Right atrium auricular region (tissue), 2 donors: ENCODE data around the gene NBDY. TPM values are rescaled to one million over a fixed set of nuclear protein-coding genes. Genes with fewer than 3 reads are reported as not detected.

ENCODE experiments used
- DNase-seq: peaks from one replicate; pipeline ENCODE4 v3.0.0-alpha.2; 2019; ENCODE audit warnings: low spot score
- H3K27ac ChIP-seq, 2 donors: fragments of 200-600 bp; sonication (generic); 1 replicate in 1 of 2; 2 replicates in 1 of 2; pipeline ENCODE4 v1.5.1; 2016 to 2019
- H3K27me3 ChIP-seq, 2 donors: fragments of 200-600 bp; sonication (generic); one replicate each; pipeline versions ENCODE4 v1.5.1 to v1.6.0; 2017 to 2019
- H3K36me3 ChIP-seq: fragments of 200-600 bp; sonication (generic); one replicate; pipeline ENCODE4 v1.5.1; 2016
- H3K4me1 ChIP-seq, 2 donors: fragments of 200-600 bp; sonication (generic); one replicate each; pipeline versions ENCODE4 v1.5.1 to v1.6.0; 2017 to 2019
- H3K4me3 ChIP-seq, 2 donors: fragments of 200-600 bp; sonication (generic); 1 replicate in 1 of 2; 2 replicates in 1 of 2; pipeline ENCODE4 v1.5.1; 2017 to 2019; ENCODE audit warnings: mild to moderate bottlenecking in 1 of 2, moderate library complexity in 1 of 2
- H3K9me3 ChIP-seq, 2 donors: fragments of 200-600 bp; sonication (generic); one replicate each; pipeline ENCODE4 v1.5.1; 2019
- total RNA-seq, 2 donors: library from RNA; depleted of rRNA; stranded (reverse); fragments of >200 nt; gene quantifications; one replicate each; pipeline ENCODE4 v1.1.0, GENCODE V29; 2016
- TF ChIP-seq, protein P1 (sequence below), 2 donors: fragments of 200-600 bp; sonication (generic); IDR thresholded peaks; one replicate each; pipeline ENCODE4 v1.5.1; 2019; ENCODE audit warnings: antibody characterized with exemption in 2 of 2

NBDY gene
- total RNA-seq, 2 donors from 2014 or later, result 7.8 to 15.8 TPM

DNA sequence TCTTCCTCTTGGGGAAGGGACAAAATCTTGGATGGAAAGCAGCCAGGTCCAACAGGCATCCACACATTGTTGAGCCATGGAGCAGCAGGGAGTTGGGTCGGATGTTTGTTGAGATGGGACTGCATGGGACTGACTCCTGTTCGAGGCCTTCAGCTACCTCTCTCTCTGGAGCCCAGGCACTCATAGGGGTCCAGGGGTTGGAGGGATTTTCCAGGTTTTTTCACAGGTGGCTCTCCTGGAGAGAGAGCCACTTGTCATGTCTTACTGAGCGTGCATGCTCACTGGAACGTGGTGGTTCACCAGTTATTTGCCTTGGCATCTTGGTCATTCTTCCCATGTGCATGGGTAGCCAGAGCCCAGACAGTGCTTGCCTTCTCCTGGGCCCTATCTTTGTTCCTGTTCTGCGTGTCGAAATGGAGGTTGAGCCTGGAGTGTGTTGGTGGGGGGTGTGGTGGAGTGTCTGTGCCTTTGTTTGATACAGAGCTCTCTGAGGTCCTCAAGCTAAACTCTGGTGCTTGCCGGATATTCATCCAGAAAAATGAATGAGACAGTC lies 60.6 kb downstream of the NBDY start:
- TF ChIP-seq, protein P1, sequence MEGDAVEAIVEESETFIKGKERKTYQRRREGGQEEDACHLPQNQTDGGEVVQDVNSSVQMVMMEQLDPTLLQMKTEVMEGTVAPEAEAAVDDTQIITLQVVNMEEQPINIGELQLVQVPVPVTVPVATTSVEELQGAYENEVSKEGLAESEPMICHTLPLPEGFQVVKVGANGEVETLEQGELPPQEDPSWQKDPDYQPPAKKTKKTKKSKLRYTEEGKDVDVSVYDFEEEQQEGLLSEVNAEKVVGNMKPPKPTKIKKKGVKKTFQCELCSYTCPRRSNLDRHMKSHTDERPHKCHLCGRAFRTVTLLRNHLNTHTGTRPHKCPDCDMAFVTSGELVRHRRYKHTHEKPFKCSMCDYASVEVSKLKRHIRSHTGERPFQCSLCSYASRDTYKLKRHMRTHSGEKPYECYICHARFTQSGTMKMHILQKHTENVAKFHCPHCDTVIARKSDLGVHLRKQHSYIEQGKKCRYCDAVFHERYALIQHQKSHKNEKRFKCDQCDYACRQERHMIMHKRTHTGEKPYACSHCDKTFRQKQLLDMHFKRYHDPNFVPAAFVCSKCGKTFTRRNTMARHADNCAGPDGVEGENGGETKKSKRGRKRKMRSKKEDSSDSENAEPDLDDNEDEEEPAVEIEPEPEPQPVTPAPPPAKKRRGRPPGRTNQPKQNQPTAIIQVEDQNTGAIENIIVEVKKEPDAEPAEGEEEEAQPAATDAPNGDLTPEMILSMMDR (IDR thresholded peaks at IDR 0.05), result no peak
- DNase-seq, result no peak
- H3K27ac ChIP-seq, result no peak overlapping the region

GRCh38 chrX:56790778-56791177 lies 61.7 kb downstream of the NBDY start:
- Histone ChIP-seq H3K4me1 (peaks cover 0 to 6% of the 10 kb centered on the region in 2 donors), H3K27ac (no peak overlapping the region), H3K9me3 (no peaks in the 10 kb centered on the region), H3K4me3 (no peak overlapping the region), H3K36me3 (no peaks in the 10 kb centered on the region), H3K27me3 (no peaks in the 10 kb centered on the region)
- TF ChIP-seq, protein P1 (IDR thresholded peaks at IDR 0.05), result no peak
- peak; percentile 43 for DNase-seq

More for the DNA sequence above, 60.6 kb downstream of the NBDY start:
- Histone ChIP-seq H3K4me3 (no peak overlapping the region), H3K4me1 (peaks cover 0 to 6% of the 10 kb centered on the region in 2 donors), H3K36me3 (no peaks in the 10 kb centered on the region), H3K27me3 (no peaks in the 10 kb centered on the region), H3K9me3 (no peaks in the 10 kb centered on the region)

GRCh38 chrX:56791456-56791855 lies 62.4 kb downstream of the NBDY start:
- no peaks in the 10 kb centered on the region for H3K36me3 ChIP-seq
- H3K27me3 ChIP-seq, result no peaks in the 10 kb centered on the region
- TF ChIP-seq, protein P1 (IDR thresholded peaks at IDR 0.05), result no peak
- no peak overlapping the region for H3K4me3 ChIP-seq
- DNase-seq, result no peak
- no peak overlapping the region for H3K27ac ChIP-seq
- no peaks in the 10 kb centered on the region for H3K9me3 ChIP-seq
- peaks cover 0 to 6% of the 10 kb centered on the region in 2 donors for H3K4me1 ChIP-seq

DNA sequence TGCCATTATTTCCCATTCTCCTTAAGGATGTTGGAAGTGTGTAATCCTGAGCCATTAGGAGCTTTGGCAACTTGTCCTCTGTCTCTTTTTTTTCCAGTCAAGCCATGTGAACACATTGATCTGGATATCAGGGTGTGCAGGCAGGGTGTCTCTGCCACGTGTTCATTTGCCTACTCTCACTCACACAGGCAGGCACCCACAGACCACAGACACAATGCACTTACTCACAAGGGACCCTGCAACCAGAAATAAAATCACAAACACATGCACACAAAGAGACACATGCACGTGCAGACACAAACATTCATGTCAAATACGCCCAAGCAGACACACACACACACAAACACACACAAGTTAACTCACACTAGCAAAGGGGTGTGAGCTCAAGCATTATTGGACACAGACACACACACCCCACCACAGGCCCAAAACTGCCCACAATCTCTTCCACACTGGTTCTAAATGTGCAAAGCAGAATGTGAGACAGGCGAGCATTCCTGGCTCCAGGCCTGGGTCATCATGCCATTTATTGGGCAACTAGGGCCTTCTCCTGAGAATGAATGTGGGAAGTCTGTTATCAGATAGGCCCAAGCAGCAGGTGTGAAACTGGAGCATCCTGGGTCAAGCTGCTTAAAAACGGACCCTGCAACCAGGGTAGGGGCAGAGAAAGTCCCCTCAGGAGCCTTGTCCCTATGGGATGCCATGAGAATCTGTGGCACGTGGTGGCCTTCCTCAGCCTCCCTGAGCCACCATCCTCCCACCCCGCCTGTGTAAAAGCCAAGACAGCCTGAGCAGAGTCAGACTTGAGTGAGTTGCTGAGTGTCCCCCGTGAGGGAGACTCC lies 63.4 kb downstream of the NBDY start:
- Histone ChIP-seq H3K4me3 (no peak overlapping the region), H3K27me3 (no peaks in the 10 kb centered on the region), H3K27ac (no peak overlapping the region), H3K9me3 (no peaks in the 10 kb centered on the region), H3K4me1 (peaks cover 0 to 6% of the 10 kb centered on the region in 2 donors), H3K36me3 (no peaks in the 10 kb centered on the region)
- TF ChIP-seq, protein P1 (IDR thresholded peaks at IDR 0.05), result no peak
- DNase-seq, result no peak

GRCh38 chrX:56793112-56793430 lies 64.0 kb downstream of the NBDY start:
- TF ChIP-seq, protein P1 (IDR thresholded peaks at IDR 0.05), result no peak
- H3K4me3 ChIP-seq, result no peak overlapping the region
- no peaks in the 10 kb centered on the region for H3K27me3 ChIP-seq
- H3K9me3 ChIP-seq, result no peaks in the 10 kb centered on the region
- peak; percentile 44 for DNase-seq
- no peaks in the 10 kb centered on the region for H3K36me3 ChIP-seq
- H3K27ac ChIP-seq, result no peak overlapping the region
- peaks cover 0 to 9% of the 10 kb centered on the region in 2 donors for H3K4me1 ChIP-seq
